Natural killer cell (primary cell): ENCODE measurements around the gene GNL3. TPM values are rescaled to one million over a fixed set of nuclear protein-coding genes. Genes with fewer than 3 reads are reported as not detected.
"Not testable (repeated sequence)": the region's sequence is repeated elsewhere in the genome, so short reads cannot be mapped to it uniquely, and the experiment has no call there.

Source experiments
- ATAC-seq, 3 donors: fragments of 150-1000 bp in 2 of 3; fragments of 200-7000 bp in 1 of 3; cut with Tn5 transposase; 1 replicate in 1 of 3; 2 replicates in 2 of 3; pipeline ENCODE4 v1.10.0; 2021; ENCODE audit warnings: mild to moderate bottlenecking in 2 of 3, moderate library complexity in 2 of 3
- DNase-seq, 2 donors: peaks; one replicate each; pipeline versions ENCODE4 v3.0.0 to v3.0.0-alpha.2; 2013 to 2021; ENCODE audit warnings: mixed read lengths in 1 of 2
- H3K27ac ChIP-seq: one replicate; pipeline ENCODE4 v1.5.1; 2013; ENCODE audit warnings: mild to moderate bottlenecking, low read length
- H3K27me3 ChIP-seq: one replicate; pipeline ENCODE4 v1.6.1; 2013; ENCODE audit warnings: low read length; ENCODE audit not compliant: control insufficient read depth, insufficient read depth
- H3K36me3 ChIP-seq: one replicate; pipeline ENCODE4 v1.6.1; 2013; ENCODE audit warnings: low read length; ENCODE audit not compliant: control insufficient read depth, insufficient read depth
- H3K4me1 ChIP-seq: one replicate; pipeline ENCODE4 v1.6.1; 2013; ENCODE audit warnings: low read length; ENCODE audit not compliant: control insufficient read depth, insufficient read depth
- H3K4me3 ChIP-seq: one replicate; pipeline ENCODE4 v1.5.1; 2013; ENCODE audit warnings: low read length
- H3K9me3 ChIP-seq: one replicate; pipeline ENCODE4 v1.6.1; 2013; ENCODE audit warnings: low read length; ENCODE audit not compliant: control insufficient read depth, insufficient read depth
- H3K27ac Mint-ChIP-seq, 2 donors: one replicate each; pipeline ENCODE4 v1.8.0; 2022; ENCODE audit warnings: mild to moderate bottlenecking in 2 of 2, mixed read lengths in 2 of 2, moderate library complexity in 1 of 2
- H3K27me3 Mint-ChIP-seq, 2 donors: one replicate each; pipeline ENCODE4 v1.8.0; 2022; ENCODE audit warnings: low read depth in 2 of 2, mixed read lengths in 2 of 2
- H3K36me3 Mint-ChIP-seq: one replicate; pipeline ENCODE4 v1.8.0; 2022; ENCODE audit warnings: mixed read lengths
- H3K4me1 Mint-ChIP-seq, 2 donors: one replicate each; pipeline ENCODE4 v1.8.0; 2022; ENCODE audit warnings: mixed read lengths in 2 of 2
- H3K4me3 Mint-ChIP-seq: one replicate; pipeline ENCODE4 v1.8.0; 2022; ENCODE audit warnings: mild to moderate bottlenecking, moderate library complexity, mixed read lengths
- H3K9me3 Mint-ChIP-seq, 2 donors: one replicate each; pipeline ENCODE4 v1.8.0; 2022; ENCODE audit warnings: mixed read lengths in 2 of 2
- CTCF ChIP-seq: fragments of 200-600 bp; IDR thresholded peaks from one replicate; pipeline ENCODE4 v1.8.0; 2022; ENCODE audit warnings: antibody characterized with exemption
- WGBS: methylation state at CpG from one replicate; pipeline ENCODE4 v1.1.7; 2013; ENCODE audit warnings: missing lambda C conversion rate; ENCODE audit not compliant: insufficient coverage; 5-methylcytosine and 5-hydroxymethylcytosine counted together
- intact Hi-C: fragments of 100-400 bp; cut with micrococcal nuclease; formaldehyde crosslinking; loops from one replicate; pipeline ENCODE4 v1.14.2; 2022
- total RNA-seq, 4 donors: library from RNA; stranded (reverse); fragments of 120-200 nt in 1 of 4; gene quantifications; one replicate each; pipeline versions ENCODE4 v1.2.3 to v1.2.4, GENCODE V29; 2013 to 2022

Gene GNL3
- total RNA-seq, 3 donors from 2014 or later (not counting 1 experiment from before 2014, with no cell fraction given): 70.7 to 81.1 (median 70.9) TPM

- H3K9me3 ChIP-seq: peaks cover 17% of the 10 kb centered on the region
These were observed 38.1 kb downstream of the GNL3 start for GRCh38 chr3:52723935-52724334.

DNA sequence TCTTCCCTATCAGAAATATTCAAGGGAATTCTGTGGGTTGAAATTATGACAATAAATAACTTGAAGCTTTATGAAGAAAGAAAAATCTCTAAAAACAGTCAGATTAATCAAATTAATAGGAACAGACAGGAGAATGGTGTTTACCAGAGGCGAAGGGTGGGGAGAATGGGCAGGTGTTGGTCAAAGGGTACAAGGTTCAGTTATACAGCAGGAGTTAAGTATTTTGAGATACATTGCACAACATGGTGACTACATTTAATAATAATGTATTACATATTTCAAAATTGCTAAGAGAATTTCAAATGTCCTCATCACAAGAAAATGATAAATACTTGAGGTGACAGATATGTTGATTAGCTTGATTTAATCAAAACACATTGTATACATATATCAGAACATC lies 38.7 kb downstream of the GNL3 start:
- Histone ChIP-seq H3K27me3 (no peaks in the 10 kb centered on the region), H3K4me3 (no peak overlapping the region), H3K36me3 (no peaks in the 10 kb centered on the region), H3K4me1 (peaks cover 8% of the 10 kb centered on the region), H3K9me3 (peaks cover 19% of the 10 kb centered on the region), H3K27ac (no peak overlapping the region)
- H3K4me3 Mint-ChIP-seq: no peak overlapping the region
- peaks cover 10 to 16% of the 10 kb centered on the region in 2 donors for H3K4me1 Mint-ChIP-seq
- DNase-seq (no peak), ATAC-seq (no peak)
- 88% methylated on average over 1 of the region's 1 CpG for WGBS
- no peaks in the 10 kb centered on the region for H3K36me3 Mint-ChIP-seq
- H3K27ac Mint-ChIP-seq: no peak overlapping the region
- no peaks in the 10 kb centered on the region for H3K27me3 Mint-ChIP-seq
- TF ChIP-seq CTCF: no peak
- H3K9me3 Mint-ChIP-seq: peaks cover 0 to 6% of the 10 kb centered on the region in 2 donors
- intact Hi-C loops: no loop called here

More at GRCh38 chr3:52723935-52724334, 38.1 kb downstream of the GNL3 start:
- H3K4me1 ChIP-seq: peaks cover 8% of the 10 kb centered on the region
- H3K36me3 ChIP-seq: peaks cover 2% of the 10 kb centered on the region
- no peak for TF ChIP-seq CTCF
- no peaks in the 10 kb centered on the region for H3K27me3 ChIP-seq
- H3K9me3 Mint-ChIP-seq: peaks cover 0 to 4% of the 10 kb centered on the region in 2 donors
- no peak overlapping the region for H3K27ac ChIP-seq
- intact Hi-C loops: no loop called here
- no peaks in the 10 kb centered on the region for H3K27me3 Mint-ChIP-seq
- peaks cover 10 to 17% of the 10 kb centered on the region in 2 donors for H3K4me1 Mint-ChIP-seq
- 97% methylated on average over 5 of the region's 5 CpGs for WGBS
- H3K4me3 ChIP-seq: no peak overlapping the region
- ATAC-seq (no peak), DNase-seq (no peak)
- no peak overlapping the region for H3K27ac Mint-ChIP-seq
- no peak overlapping the region for H3K4me3 Mint-ChIP-seq
- no peaks in the 10 kb centered on the region for H3K36me3 Mint-ChIP-seq

- 61% methylated on average over 2 of the region's 3 CpGs for WGBS
These were observed 42.9 kb downstream of the GNL3 start for GRCh38 chr3:52728753-52729152.

DNA sequence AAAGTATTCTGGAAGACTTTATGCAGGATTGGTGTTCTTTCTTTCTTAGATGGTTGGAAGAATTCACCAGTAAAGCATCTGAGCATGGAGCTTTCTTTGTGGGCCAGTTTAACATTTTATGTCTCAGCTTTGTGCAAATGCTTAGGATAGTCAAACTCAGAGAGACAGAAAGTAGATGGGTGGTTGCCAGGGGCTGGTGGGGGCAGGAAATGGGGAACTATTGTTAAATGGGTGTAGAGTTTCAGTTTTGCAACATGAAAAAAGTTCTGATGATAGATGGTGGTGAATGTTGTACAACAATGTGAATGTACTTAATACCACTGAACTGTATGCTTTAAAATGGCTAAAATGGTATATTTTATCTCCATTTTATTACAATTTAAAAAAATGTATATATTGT lies 44.8 kb downstream of the GNL3 start:
- no peak for TF ChIP-seq CTCF
- Mint-ChIP-seq H3K4me3 (no peak overlapping the region), H3K36me3 (peaks cover 32% of the 10 kb centered on the region), H3K27ac (no peak overlapping the region), H3K27me3 (no peaks in the 10 kb centered on the region), H3K4me1 (no peaks in the 10 kb centered on the region), H3K9me3 (peaks cover 0 to 3% of the 10 kb centered on the region in 2 donors)
- Histone ChIP-seq H3K9me3 (peaks cover 12% of the 10 kb centered on the region), H3K4me1 (no peaks in the 10 kb centered on the region), H3K27ac (no peak overlapping the region), H3K4me3 (no peak overlapping the region), H3K27me3 (no peaks in the 10 kb centered on the region), H3K36me3 (peaks cover 30% of the 10 kb centered on the region)
- intact Hi-C loops: no loop called here
- no peak for ATAC-seq
- no peak for DNase-seq

More at GRCh38 chr3:52728753-52729152, 42.9 kb downstream of the GNL3 start:
- H3K9me3 Mint-ChIP-seq, H3K27ac ChIP-seq, H3K4me3 ChIP-seq, H3K27me3 ChIP-seq, H3K4me3 Mint-ChIP-seq, H3K4me1 Mint-ChIP-seq, H3K27ac Mint-ChIP-seq, DNase-seq, H3K4me1 ChIP-seq, H3K27me3 Mint-ChIP-seq, intact Hi-C loops, ATAC-seq: not testable (repeated sequence)
- Histone ChIP-seq H3K9me3 (peaks cover 12% of the 10 kb centered on the region), H3K36me3 (peaks cover 20% of the 10 kb centered on the region)
- peaks cover 28% of the 10 kb centered on the region for H3K36me3 Mint-ChIP-seq
